Neutrophil (primary cell): ENCODE measurements around the gene TAS1R1.

Source experiments
- H3K27ac ChIP-seq: fragments of 200-600 bp; sonication (generic); 2 replicates; pipeline ENCODE4 v1.5.1; 2016; ENCODE audit warnings: mild to moderate bottlenecking, moderate library complexity
- H3K27me3 ChIP-seq: fragments of 200-600 bp; sonication (generic); 2 replicates; pipeline ENCODE4 v1.6.0; 2016; ENCODE audit warnings: mild to moderate bottlenecking
- H3K36me3 ChIP-seq: fragments of 200-600 bp; sonication (generic); 2 replicates; pipeline ENCODE4 v1.5.1; 2017
- H3K4me1 ChIP-seq, 2 experiments: fragments of 200-600 bp in 1 of 2; sonication (generic) in 1 of 2; 1 replicate in 1 of 2; 2 replicates in 1 of 2; pipeline versions ENCODE4 v1.5.1 to v1.6.1; 2013 to 2016; ENCODE audit warnings: low read depth in 1 of 2, low read length in 1 of 2, mild to moderate bottlenecking in 1 of 2, moderate library complexity in 1 of 2; ENCODE audit not compliant: control insufficient read depth in 1 of 2, insufficient read depth in 1 of 2
- H3K4me3 ChIP-seq, 2 experiments: fragments of 200-600 bp in 1 of 2; sonication (generic) in 1 of 2; 1 replicate in 1 of 2; 2 replicates in 1 of 2; pipeline ENCODE4 v1.5.1; 2013 to 2016; ENCODE audit warnings: low read depth in 1 of 2, low read length in 1 of 2, mild to moderate bottlenecking in 1 of 2, moderate library complexity in 1 of 2
- H3K9me3 ChIP-seq: fragments of 200-600 bp; sonication (generic); 2 replicates; pipeline ENCODE4 v1.5.1; 2016
- CTCF ChIP-seq: fragments of 200-600 bp; sonication (generic); IDR thresholded peaks from 2 replicates; pipeline ENCODE4 v1.5.1; 2016; ENCODE audit warnings: antibody characterized with exemption

Gene TAS1R1

GRCh38 chr1:6508154-6508815 is 46.8 kb upstream of the TAS1R1 start:
- no peak overlapping the region for H3K4me3 ChIP-seq
- no peaks in the 10 kb centered on the region for H3K36me3 ChIP-seq
- no peak overlapping the region for H3K27ac ChIP-seq
- H3K9me3 ChIP-seq: no peaks in the 10 kb centered on the region
- H3K4me1 ChIP-seq: no peaks in the 10 kb centered on the region
- TF ChIP-seq CTCF: no peak
- peaks cover 8% of the 10 kb centered on the region for H3K27me3 ChIP-seq

GRCh38 chr1:6508816-6509189 is 46.3 kb upstream of the TAS1R1 start:
- TF ChIP-seq CTCF: no peak
- no peaks in the 10 kb centered on the region for H3K36me3 ChIP-seq
- H3K27ac ChIP-seq: no peak overlapping the region
- H3K4me1 ChIP-seq: no peaks in the 10 kb centered on the region
- no peaks in the 10 kb centered on the region for H3K9me3 ChIP-seq
- H3K4me3 ChIP-seq: no peak overlapping the region
- peaks cover 8% of the 10 kb centered on the region for H3K27me3 ChIP-seq

GRCh38 chr1:6509220-6509918 is 45.7 kb upstream of the TAS1R1 start:
- no peak overlapping the region for H3K4me3 ChIP-seq
- no peak for TF ChIP-seq CTCF
- H3K36me3 ChIP-seq: no peaks in the 10 kb centered on the region
- no peak overlapping the region for H3K27ac ChIP-seq
- H3K4me1 ChIP-seq: no peaks in the 10 kb centered on the region
- H3K27me3 ChIP-seq: peaks cover 8% of the 10 kb centered on the region
- H3K9me3 ChIP-seq: no peaks in the 10 kb centered on the region

GRCh38 chr1:6509919-6510291 is 45.2 kb upstream of the TAS1R1 start:
- no peaks in the 10 kb centered on the region for H3K9me3 ChIP-seq
- H3K4me3 ChIP-seq: no peak overlapping the region
- H3K4me1 ChIP-seq: no peaks in the 10 kb centered on the region
- H3K36me3 ChIP-seq: no peaks in the 10 kb centered on the region
- H3K27me3 ChIP-seq: peaks cover 8% of the 10 kb centered on the region
- H3K27ac ChIP-seq: no peak overlapping the region
- no peak for TF ChIP-seq CTCF

GRCh38 chr1:6510493-6510892 is 44.6 kb upstream of the TAS1R1 start:
- no peak for TF ChIP-seq CTCF
- Histone ChIP-seq H3K27me3 (peaks cover 8% of the 10 kb centered on the region), H3K9me3 (no peaks in the 10 kb centered on the region), H3K36me3 (no peaks in the 10 kb centered on the region), H3K4me3 (no peak overlapping the region), H3K27ac (no peak overlapping the region), H3K4me1 (no peaks in the 10 kb centered on the region)
